Transverse colon (tissue), 4 donors: ENCODE results near the gene HOXD10. TPM values are rescaled to one million over a fixed set of nuclear protein-coding genes. Genes with fewer than 3 reads are reported as not detected.

Experiments
- DNase-seq: peaks from one replicate; pipeline ENCODE4 v3.0.0-alpha.2; 2019
- H3K27ac ChIP-seq, 4 donors: fragments of 200-600 bp; sonication (generic); 2 replicates each; pipeline ENCODE4 v1.5.1; 2016 to 2018; ENCODE audit warnings: inconsistent platforms in 4 of 4
- H3K27me3 ChIP-seq: fragments of 200-600 bp; sonication (generic); 2 replicates; pipeline ENCODE4 v1.5.1; 2017; ENCODE audit warnings: inconsistent platforms
- H3K36me3 ChIP-seq, 4 donors: fragments of 200-600 bp; sonication (generic); 2 replicates each; pipeline ENCODE4 v1.5.1; 2017 to 2019; ENCODE audit warnings: inconsistent platforms in 4 of 4
- H3K4me1 ChIP-seq, 4 donors: fragments of 200-600 bp; sonication (generic); 2 replicates each; pipeline ENCODE4 v1.5.1; 2017 to 2020; ENCODE audit warnings: inconsistent platforms in 4 of 4
- H3K4me3 ChIP-seq, 4 donors: fragments of 200-600 bp; sonication (generic); 1 replicate in 1 of 4; 2 replicates in 3 of 4; pipeline versions ENCODE4 v1.5.1 to v1.6.1; 2017 to 2019; ENCODE audit warnings: inconsistent platforms in 4 of 4
- H3K9me3 ChIP-seq, 2 donors: fragments of 200-600 bp; sonication (generic); 2 replicates each; pipeline ENCODE4 v1.5.1; 2017 to 2019; ENCODE audit warnings: inconsistent platforms in 2 of 2
- EP300 ChIP-seq: sonication (generic); formaldehyde crosslinking; IDR thresholded peaks from one replicate; pipeline ENCODE4 v1.6.1; 2017; ENCODE audit warnings: antibody characterized with exemption, low read depth
- POLR2A ChIP-seq: fragments of 450-650 bp; IDR thresholded peaks from one replicate; pipeline ENCODE4 v1.6.1; 2016; ENCODE audit warnings: antibody characterized with exemption, mild to moderate bottlenecking, moderate library complexity
- POLR2AphosphoS5 ChIP-seq, 3 donors: sonication (generic); formaldehyde crosslinking; IDR thresholded peaks; one replicate each; pipeline ENCODE4 v1.6.1; 2016; ENCODE audit warnings: antibody characterized with exemption in 3 of 3
- WGBS, 2 donors: methylation state at CpG; one replicate each; pipeline ENCODE4 v1.1.5; 2018; ENCODE audit warnings: low coverage in 1 of 2; 5-methylcytosine and 5-hydroxymethylcytosine counted together
- in situ Hi-C, 4 donors: fragments of 200-750 bp; cut with MboI; loops; one replicate each; pipeline versions ENCODE4 v1.15.0 to v1.15.1; 2017; ENCODE audit warnings: low sequenced_read_pairs in 3 of 4, low pct_ligation_motif_present in 1 of 4, low pct_unique_long_range_greater_than_20kb in 1 of 4
- intact Hi-C: fragments of 100-400 bp; cut with DNase I; formaldehyde crosslinking; loops from one replicate; pipeline ENCODE4 v1.15.1; 2023; ENCODE audit warnings: low total_unique reads
- total RNA-seq, 4 donors: library from RNA; depleted of rRNA; stranded (reverse); fragments of >200 nt; gene quantifications; one replicate each; pipeline ENCODE4 v1.1.0, GENCODE V29; 2016
- TF ChIP-seq, protein P1 (sequence below), 5 experiments: fragments of 200-600 bp in 3 of 5; fragments of 450-650 bp in 2 of 5; sonication (generic) in 3 of 5; IDR thresholded peaks; 1 replicate in 2 of 5; 2 replicates in 3 of 5; pipeline ENCODE4 v1.5.1; 2016 to 2017; ENCODE audit warnings: antibody characterized with exemption in 5 of 5, inconsistent platforms in 3 of 5, mild to moderate bottlenecking in 2 of 5, moderate library complexity in 1 of 5

HOXD10 gene
- total RNA-seq, 4 donors from 2014 or later = 1.1 to 25.1 (median 7.6) TPM

DNA sequence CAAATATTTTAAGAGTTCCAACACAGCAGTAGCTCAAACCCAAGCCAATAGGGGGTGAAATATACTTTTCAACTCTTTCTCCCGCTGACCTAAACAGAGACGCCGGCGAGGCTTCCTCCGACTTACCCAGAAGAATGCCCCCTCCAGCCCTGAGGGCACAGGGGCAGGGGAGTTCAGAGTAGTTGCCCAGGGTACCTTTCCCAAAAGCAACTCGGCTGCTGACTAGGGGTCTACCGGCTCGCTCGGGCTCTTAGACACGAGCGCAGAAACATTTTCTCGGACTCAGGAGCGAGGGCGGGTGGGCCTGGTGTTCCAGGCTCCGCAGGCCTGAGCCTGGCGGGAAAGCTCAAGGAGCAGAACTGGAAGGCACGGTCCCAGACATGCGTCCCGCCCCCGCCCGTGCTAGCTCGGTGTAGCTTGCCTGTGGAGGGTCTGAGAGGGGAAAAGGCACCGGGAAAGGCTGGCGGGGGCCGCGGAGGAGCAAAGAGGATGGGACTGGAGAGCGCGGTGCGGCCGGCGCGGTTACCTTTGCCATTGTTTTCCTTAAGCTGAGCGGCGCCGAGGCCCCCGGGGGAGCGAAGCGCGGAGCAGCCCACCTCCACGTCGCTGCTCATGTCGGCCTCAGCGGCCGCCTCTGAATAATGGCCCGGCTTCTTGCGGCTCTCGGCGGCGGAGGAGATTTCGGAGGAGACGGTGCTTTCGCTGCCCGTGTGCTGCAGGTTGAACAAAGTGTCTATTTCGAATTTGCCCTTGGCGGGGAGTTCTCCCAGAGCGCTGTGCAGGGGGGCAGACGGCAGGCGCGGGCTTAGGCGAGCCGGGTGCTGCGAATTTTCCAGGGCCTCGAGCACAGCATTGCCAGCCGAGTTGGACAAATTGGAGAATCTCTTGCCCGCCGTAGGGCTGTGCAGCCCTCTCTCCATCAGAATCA lies 33.5 kb upstream of the HOXD10 start:
- H3K4me3 ChIP-seq = no peak overlapping the region
- TF ChIP-seq POLR2AphosphoS5 (IDR thresholded peaks at IDR 0.05) (no peak), POLR2A (no peak), EP300 (no peak)
- TF ChIP-seq, protein P1, sequence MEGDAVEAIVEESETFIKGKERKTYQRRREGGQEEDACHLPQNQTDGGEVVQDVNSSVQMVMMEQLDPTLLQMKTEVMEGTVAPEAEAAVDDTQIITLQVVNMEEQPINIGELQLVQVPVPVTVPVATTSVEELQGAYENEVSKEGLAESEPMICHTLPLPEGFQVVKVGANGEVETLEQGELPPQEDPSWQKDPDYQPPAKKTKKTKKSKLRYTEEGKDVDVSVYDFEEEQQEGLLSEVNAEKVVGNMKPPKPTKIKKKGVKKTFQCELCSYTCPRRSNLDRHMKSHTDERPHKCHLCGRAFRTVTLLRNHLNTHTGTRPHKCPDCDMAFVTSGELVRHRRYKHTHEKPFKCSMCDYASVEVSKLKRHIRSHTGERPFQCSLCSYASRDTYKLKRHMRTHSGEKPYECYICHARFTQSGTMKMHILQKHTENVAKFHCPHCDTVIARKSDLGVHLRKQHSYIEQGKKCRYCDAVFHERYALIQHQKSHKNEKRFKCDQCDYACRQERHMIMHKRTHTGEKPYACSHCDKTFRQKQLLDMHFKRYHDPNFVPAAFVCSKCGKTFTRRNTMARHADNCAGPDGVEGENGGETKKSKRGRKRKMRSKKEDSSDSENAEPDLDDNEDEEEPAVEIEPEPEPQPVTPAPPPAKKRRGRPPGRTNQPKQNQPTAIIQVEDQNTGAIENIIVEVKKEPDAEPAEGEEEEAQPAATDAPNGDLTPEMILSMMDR (IDR thresholded peaks at IDR 0.05) = no peak
- peaks cover 99% of the 10 kb centered on the region for H3K27me3 ChIP-seq
- intact Hi-C loops (loop anchor here (10.0 kb wide), 2 partner anchors 498 to 828 kb away; no protein-coding TSS in a partner anchor), in situ Hi-C loops (loop anchor here in 2 of 4 donors (25.0 kb wide), 2 partner anchors 396 to 721 kb away; no protein-coding TSS in a partner anchor)
- H3K4me1 ChIP-seq = peaks cover 8 to 53% (median 38%) of the 10 kb centered on the region in 4 donors
- no peaks in the 10 kb centered on the region for H3K9me3 ChIP-seq
- H3K36me3 ChIP-seq = no peaks in the 10 kb centered on the region
- DNase-seq = no peak
- no peak overlapping the region for H3K27ac ChIP-seq
- 17% methylated on average over 66 of the region's 66 CpGs; no CpG with 5 or more reads in 1 of the 2 donors for WGBS, 2 donors

DNA sequence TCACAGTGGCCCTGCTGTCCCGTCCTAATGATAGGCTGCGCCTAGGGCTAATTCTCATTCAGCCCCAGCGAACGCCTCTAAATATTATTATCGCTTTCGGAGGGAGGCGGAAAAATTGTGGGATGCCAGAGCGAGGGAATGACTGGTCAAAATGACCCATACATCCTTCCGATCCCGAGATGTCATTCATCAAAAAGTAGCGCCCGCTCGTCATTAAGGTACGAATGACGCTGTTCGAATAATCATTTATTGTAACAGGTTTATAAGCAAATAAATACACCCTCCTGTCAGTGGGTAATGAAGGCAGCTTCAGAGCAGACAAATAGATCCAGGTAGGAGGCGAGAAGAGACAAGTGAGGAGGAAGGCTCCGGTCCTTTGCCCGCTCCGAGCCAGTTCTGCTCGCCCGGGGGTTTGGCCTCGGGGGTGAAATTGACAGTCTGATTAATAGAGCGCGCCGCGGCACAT lies 32.7 kb upstream of the HOXD10 start, which contains the start of gene EVX2:
Gene EVX2, minus strand, starts transcription at position 167 of the 466 bp plus-strand sequence. CDS start 186 bp downstream, outside the sequence.
- no peak within 1 kb of the TSS for H3K27ac ChIP-seq
- H3K9me3 ChIP-seq = no peaks in the 10 kb centered on the region
- no peak within 1 kb of the TSS for H3K4me3 ChIP-seq
- H3K27me3 ChIP-seq = peaks cover 99% of the 10 kb centered on the region
- no peak for DNase-seq
- peaks cover 8 to 59% (median 41%) of the 10 kb centered on the region in 4 donors for H3K4me1 ChIP-seq
- TF ChIP-seq POLR2AphosphoS5 (IDR thresholded peaks at IDR 0.05) (no peak), EP300 (no peak), POLR2A (no peak)
- TF ChIP-seq, protein P1 (IDR thresholded peaks at IDR 0.05) = no peak
- intact Hi-C loops (loop anchor here (10.0 kb wide), 2 partner anchors 499 to 829 kb away; no protein-coding TSS in a partner anchor), in situ Hi-C loops (loop anchor here in 2 of 4 donors (25.0 kb wide), 2 partner anchors 397 to 722 kb away; no protein-coding TSS in a partner anchor)
- 28 to 35% methylated on average over 5 to 27 of the region's 27 CpGs for WGBS, 2 donors
- H3K36me3 ChIP-seq = no peaks in the 10 kb centered on the region

DNA sequence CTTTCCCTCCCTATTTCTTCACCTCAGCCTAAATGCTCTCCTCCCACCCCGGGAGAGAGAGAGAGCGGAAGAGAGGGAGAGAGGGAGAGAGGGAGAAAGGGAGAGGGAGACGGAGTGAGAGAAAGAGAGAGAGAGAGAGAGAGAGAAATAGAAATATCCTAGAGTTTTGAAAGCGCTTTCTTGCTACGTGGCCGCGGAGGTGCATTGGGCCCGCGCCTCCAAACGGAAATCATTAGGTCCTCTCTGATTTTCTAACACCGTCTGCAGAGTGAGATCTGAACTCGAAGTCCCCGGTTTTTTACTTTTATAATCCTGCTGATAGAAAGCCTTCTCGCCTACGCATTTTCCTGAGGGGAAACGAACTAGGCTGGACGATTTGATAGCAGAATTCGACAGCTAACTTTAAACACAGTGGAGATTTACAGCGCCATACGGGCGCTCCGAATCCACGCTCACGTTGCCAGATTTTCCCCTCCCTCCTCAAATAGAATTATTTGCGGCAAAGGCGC lies 31.9 kb upstream of the HOXD10 start:
- Histone ChIP-seq H3K9me3 (no peaks in the 10 kb centered on the region), H3K4me3 (no peak overlapping the region), H3K4me1 (peaks cover 4 to 53% (median 34%) of the 10 kb centered on the region in 4 donors), H3K27me3 (peaks cover 99% of the 10 kb centered on the region), H3K27ac (no peak overlapping the region), H3K36me3 (no peaks in the 10 kb centered on the region)
- TF ChIP-seq, protein P1 (IDR thresholded peaks at IDR 0.05) = no peak
- no peak for TF ChIP-seq POLR2AphosphoS5 (IDR thresholded peaks at IDR 0.05)
- no peak for TF ChIP-seq POLR2A
- no peak for TF ChIP-seq EP300
- WGBS, 2 donors = 7 to 11% methylated on average over 16 to 26 of the region's 26 CpGs
- intact Hi-C loops (loop anchor here (5.0 to 10.0 kb wide), 3 partner anchors 397 to 830 kb away; no protein-coding TSS in a partner anchor), in situ Hi-C loops (loop anchor here in 2 of 4 donors (25.0 kb wide), 2 partner anchors 397 to 722 kb away; no protein-coding TSS in a partner anchor)
- DNase-seq = no peak
